Loucy (cell line): ENCODE results near the gene METAP1.
A peak's percentile ranks its signal among the peaks of the same experiment; 100 is the strongest.

ENCODE experiments used
- H2AFZ ChIP-seq: fragments of 200-600 bp; sonication (generic); 2 replicates; pipeline ENCODE4 v1.6.0; 2016; ENCODE audit warnings: antibody characterized with exemption, mild to moderate bottlenecking, low read length, moderate library complexity
- H3F3A ChIP-seq: fragments of 200-600 bp; 2 replicates; pipeline ENCODE4 v1.6.0; 2016; ENCODE audit warnings: antibody characterized with exemption, low read depth, mild to moderate bottlenecking
- H3K27me3 ChIP-seq: fragments of 200-600 bp; sonication (generic); 2 replicates; pipeline ENCODE4 v1.6.1; 2014; ENCODE audit warnings: low read length, mild to moderate bottlenecking; ENCODE audit not compliant: insufficient read depth, poor library complexity, severe bottlenecking
- H3K36me3 ChIP-seq: fragments of 200-600 bp; sonication (generic); 2 replicates; pipeline ENCODE4 v1.6.1; 2016; ENCODE audit warnings: low read length; ENCODE audit not compliant: insufficient read depth
- H3K4me1 ChIP-seq: fragments of 200-600 bp; sonication (generic); 2 replicates; pipeline ENCODE4 v1.5.1; 2014; ENCODE audit warnings: low read length, mild to moderate bottlenecking; ENCODE audit not compliant: insufficient read depth, poor library complexity, severe bottlenecking
- H3K4me2 ChIP-seq: fragments of 200-600 bp; sonication (generic); 2 replicates; pipeline ENCODE4 v1.6.0; 2014; ENCODE audit warnings: antibody characterized with exemption, low read length, low read depth, mild to moderate bottlenecking; ENCODE audit not compliant: poor library complexity, severe bottlenecking
- H3K4me3 ChIP-seq: fragments of 200-600 bp; sonication (generic); 2 replicates; pipeline ENCODE4 v1.5.1; 2014; ENCODE audit warnings: low read length, mild to moderate bottlenecking, mixed read lengths; ENCODE audit not compliant: poor library complexity, severe bottlenecking
- H3K79me2 ChIP-seq: fragments of 200-600 bp; sonication (generic); 2 replicates; pipeline ENCODE4 v1.6.1; 2014; ENCODE audit warnings: low read length; ENCODE audit not compliant: insufficient read depth
- H3K9ac ChIP-seq: fragments of 200-600 bp; sonication (generic); 2 replicates; pipeline ENCODE4 v1.6.0; 2014; ENCODE audit warnings: mild to moderate bottlenecking, low read depth, low read length, moderate library complexity; ENCODE audit not compliant: poor library complexity, severe bottlenecking
- H3K9me2 ChIP-seq: fragments of 200-600 bp; sonication (generic); replicated peaks from 2 replicates; pipeline ENCODE4 v1.6.1; 2016; ENCODE audit warnings: low read depth, low read length, mixed read lengths
- H3K9me3 ChIP-seq: fragments of 200-600 bp; sonication (generic); 2 replicates; pipeline ENCODE4 v1.6.1; 2014; ENCODE audit warnings: mild to moderate bottlenecking, antibody characterized with exemption, low read length, low read depth; ENCODE audit not compliant: insufficient read depth
- H4K20me1 ChIP-seq: fragments of 200-600 bp; sonication (generic); 2 replicates; pipeline ENCODE4 v1.6.0; 2014; ENCODE audit warnings: antibody characterized with exemption, low read length, mild to moderate bottlenecking; ENCODE audit not compliant: insufficient read depth, poor library complexity, severe bottlenecking
- CTCF ChIP-seq: fragments of 200-600 bp; sonication (generic); conservative IDR thresholded peaks from 2 replicates; pipeline ENCODE4 v1.5.1; 2014; ENCODE audit warnings: mild to moderate bottlenecking, antibody characterized with exemption, low read length
- EZH2phosphoT487 ChIP-seq: fragments of 200-600 bp; IDR thresholded peaks from 2 replicates; pipeline ENCODE4 v1.6.1; 2018; ENCODE audit warnings: antibody characterized with exemption, mild to moderate bottlenecking, moderate library complexity, borderline replicate concordance

Gene METAP1

DNA sequence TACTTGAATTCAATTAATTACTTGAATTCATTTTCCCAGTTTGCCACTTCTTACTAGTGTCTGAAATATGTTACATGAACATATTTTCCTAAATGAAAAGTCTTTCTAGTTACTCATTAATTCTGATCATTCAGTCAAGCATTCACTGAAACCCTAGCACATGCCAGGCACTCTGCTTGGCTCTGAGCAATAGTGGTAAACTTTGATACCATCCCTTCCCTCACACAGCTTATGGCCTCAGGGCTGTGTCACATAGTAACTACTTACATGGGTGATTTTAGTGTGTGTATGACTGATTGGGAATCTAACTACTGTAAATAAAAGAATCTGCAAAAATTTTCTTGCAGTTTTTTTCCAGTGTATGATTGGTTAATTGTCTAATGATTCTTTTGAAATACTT, 32.7 kb downstream of the METAP1 start:
- no peak overlapping the region for H3K4me3 ChIP-seq
- no peaks in the 10 kb centered on the region for H3K27me3 ChIP-seq
- H3K9me3 ChIP-seq = no peaks in the 10 kb centered on the region
- H3K4me1 ChIP-seq = peaks cover 38% of the 10 kb centered on the region
- no peak overlapping the region for H3K4me2 ChIP-seq
- no peak for TF ChIP-seq EZH2phosphoT487
- peaks cover 44% of the 10 kb centered on the region for H4K20me1 ChIP-seq
- peaks cover 23% of the 10 kb centered on the region; the same call in 1 of the 2 replicates for H3K36me3 ChIP-seq
- H2AFZ ChIP-seq = no peak overlapping the region
- peaks cover 97% of the 10 kb centered on the region for H3K79me2 ChIP-seq
- H3F3A ChIP-seq = peaks cover 5% of the 10 kb centered on the region; the same call in 1 of the 2 replicates
- no peak overlapping the region for H3K9ac ChIP-seq
- H3K9me2 ChIP-seq = no peaks in the 10 kb centered on the region

GRCh38 chr4:99029018-99029735, 33.7 kb downstream of the METAP1 start:
- peaks cover 26% of the 10 kb centered on the region; the same call in 1 of the 2 replicates for H3K36me3 ChIP-seq
- peak overlapping the region; percentile 27 for H3K4me2 ChIP-seq
- no peak overlapping the region for H2AFZ ChIP-seq
- peaks cover 5% of the 10 kb centered on the region; the same call in 1 of the 2 replicates for H3F3A ChIP-seq
- no peaks in the 10 kb centered on the region for H3K9me2 ChIP-seq
- H3K9me3 ChIP-seq = no peaks in the 10 kb centered on the region
- TF ChIP-seq CTCF = no peak
- TF ChIP-seq EZH2phosphoT487 = no peak
- no peak overlapping the region for H3K9ac ChIP-seq
- peaks cover 35% of the 10 kb centered on the region for H3K4me1 ChIP-seq
- H4K20me1 ChIP-seq = peaks cover 43% of the 10 kb centered on the region
- H3K27me3 ChIP-seq = no peaks in the 10 kb centered on the region
- H3K79me2 ChIP-seq = peaks cover 98% of the 10 kb centered on the region
- no peak overlapping the region for H3K4me3 ChIP-seq

DNA sequence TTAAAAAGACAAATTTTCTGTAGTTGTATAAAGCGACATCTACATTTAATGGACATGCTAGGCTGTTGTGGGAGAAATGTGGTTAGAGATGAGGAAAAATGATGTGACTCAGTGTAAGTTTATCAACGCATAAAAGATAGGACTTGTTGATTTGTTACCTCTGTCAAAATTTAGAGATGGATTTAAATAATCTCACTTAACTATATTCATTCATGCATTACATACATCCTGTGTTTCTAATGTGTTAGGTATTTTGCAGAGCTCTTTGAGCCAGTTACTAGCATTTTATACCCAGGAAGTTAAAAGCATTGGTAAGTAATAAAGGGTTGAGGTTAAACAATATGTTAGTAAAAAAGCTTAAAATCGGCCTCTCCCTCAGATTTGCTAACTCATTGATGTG, 34.3 kb downstream of the METAP1 start:
- Histone ChIP-seq H3K4me2 (peak overlapping the region; percentile 27), H3K27me3 (no peaks in the 10 kb centered on the region), H3K9me3 (no peaks in the 10 kb centered on the region), H3F3A (peaks cover 5% of the 10 kb centered on the region; the same call in 1 of the 2 replicates), H3K79me2 (peaks cover 95% of the 10 kb centered on the region), H3K9me2 (no peaks in the 10 kb centered on the region), H4K20me1 (peaks cover 41% of the 10 kb centered on the region), H3K4me1 (peaks cover 28% of the 10 kb centered on the region), H3K9ac (no peak overlapping the region), H2AFZ (no peak overlapping the region), H3K36me3 (peaks cover 30% of the 10 kb centered on the region; the same call in 1 of the 2 replicates), H3K4me3 (no peak overlapping the region)
- no peak for TF ChIP-seq EZH2phosphoT487
- TF ChIP-seq CTCF = no peak
